Stomach (tissue), 4 donors: ENCODE results near the gene H2BK1.

Experiments used
- POLR2A ChIP-seq, 4 donors: fragments of 450-650 bp; IDR thresholded peaks; one replicate each; pipeline ENCODE4 v1.6.1; 2016; ENCODE audit warnings: antibody characterized with exemption in 4 of 4, control low read depth in 2 of 4, mild to moderate bottlenecking in 1 of 4, moderate library complexity in 1 of 4
- POLR2AphosphoS5 ChIP-seq, 3 donors: sonication (generic); formaldehyde crosslinking; IDR thresholded peaks; one replicate each; pipeline ENCODE4 v1.6.1; 2016; ENCODE audit warnings: antibody characterized with exemption in 3 of 3

DNA sequence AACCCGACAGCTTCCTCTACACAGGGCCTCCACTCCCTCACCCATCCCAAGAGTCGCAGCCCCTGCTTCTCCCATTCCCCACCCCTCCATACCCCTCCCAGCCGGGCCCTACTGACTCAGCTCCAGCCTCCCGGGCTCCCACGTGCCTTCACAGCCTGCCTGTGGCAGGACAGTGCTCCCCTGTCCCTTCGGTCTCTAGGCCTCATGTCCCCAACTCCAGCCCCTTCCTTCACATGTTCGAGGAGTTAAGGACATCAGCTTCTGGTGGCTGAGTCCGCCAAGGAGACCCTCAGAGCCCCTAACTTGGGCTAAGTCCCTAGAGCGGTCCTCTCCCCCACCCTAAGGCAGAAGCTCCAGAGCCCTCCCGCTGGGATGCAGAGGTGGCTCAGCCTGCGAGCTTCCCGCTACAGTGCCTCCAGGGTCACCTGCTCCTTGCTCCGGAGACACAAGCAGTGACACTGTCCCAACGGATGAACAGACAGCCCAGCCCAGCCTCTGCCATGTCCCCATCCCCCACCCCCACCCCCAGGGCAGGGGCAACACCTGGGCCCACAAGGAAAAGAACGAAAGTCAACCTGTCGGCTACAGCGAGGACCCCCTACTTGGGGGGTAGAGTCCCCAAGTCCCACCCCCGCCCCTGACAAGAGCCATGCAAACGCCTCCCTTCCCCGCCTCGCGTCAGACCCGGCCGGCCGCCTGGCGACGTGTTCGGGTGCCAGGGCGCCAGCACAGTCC is 37.5 kb upstream of the H2BK1 start:
- TF ChIP-seq POLR2A (IDR thresholded peaks at IDR 0.05) = no peak
- no peak for TF ChIP-seq POLR2AphosphoS5 (IDR thresholded peaks at IDR 0.05)
